K562 (cell line): ENCODE data around the gene FBXO10. TPM values are rescaled to one million over a fixed set of nuclear protein-coding genes. Genes with fewer than 3 reads are reported as not detected.
A peak's percentile ranks its signal among the peaks of the same experiment; 100 is the strongest.

Source experiments
- CBX2 ChIP-seq: fragments of 200-600 bp; sonication (generic); IDR thresholded peaks from one replicate; pipeline ENCODE4 v1.6.1; 2012; ENCODE audit warnings: mild to moderate bottlenecking, low read length, inconsistent platforms; ENCODE audit not compliant: insufficient read depth, poor library complexity, severe bottlenecking
- CCNT2 ChIP-seq: IDR thresholded peaks from 2 replicates; pipeline ENCODE4 v1.6.1; 2011; ENCODE audit warnings: borderline replicate concordance, low read depth, mild to moderate bottlenecking, moderate library complexity, mixed read lengths, low read length; ENCODE audit not compliant: insufficient read length; ENCODE audit errors: extremely low read depth
- CREBBP ChIP-seq: IDR thresholded peaks from one replicate; pipeline ENCODE4 v1.6.1; 2012; ENCODE audit warnings: low read depth, mild to moderate bottlenecking, control low read depth, inconsistent platforms, low read length
- ERF ChIP-seq: fragments of 450-650 bp; formaldehyde crosslinking; IDR thresholded peaks from 2 replicates; pipeline ENCODE4 v1.4.0; 2020; ENCODE audit warnings: mild to moderate bottlenecking, mixed read lengths
- FOXK1 ChIP-seq: sonication (generic); formaldehyde crosslinking; IDR thresholded peaks from 2 replicates; pipeline ENCODE4 v1.8.0; 2022; ENCODE audit warnings: missing genetic modification reagents, mild to moderate bottlenecking, borderline replicate concordance
- GABPB1 ChIP-seq: sonication (generic); formaldehyde crosslinking; IDR thresholded peaks from 2 replicates; pipeline ENCODE4 v1.8.0; 2022; ENCODE audit warnings: mild to moderate bottlenecking, missing genetic modification reagents
- HINFP ChIP-seq: fragments of 450-650 bp; conservative IDR thresholded peaks from 2 replicates; pipeline ENCODE4 v1.6.1; 2016; ENCODE audit warnings: missing genetic modification characterization, low read depth, mild to moderate bottlenecking, control low read depth, missing compliant biosample characterization
- MIER1 ChIP-seq: fragments of 450-650 bp; IDR thresholded peaks from 2 replicates; pipeline ENCODE4 v1.6.1; 2016; ENCODE audit warnings: antibody characterized with exemption, mild to moderate bottlenecking, low read depth
- MTF1 ChIP-seq: fragments of 250-450 bp; sonication (Bioruptor Pico); IDR thresholded peaks from 2 replicates; pipeline ENCODE4 v1.9.0; 2021; ENCODE audit warnings: moderate library complexity, mild to moderate bottlenecking, inconsistent platforms, borderline replicate concordance
- NEUROD1 ChIP-seq: fragments of 150-350 bp; IDR thresholded peaks from 2 replicates; pipeline ENCODE4 v1.6.1; 2014; ENCODE audit warnings: borderline replicate concordance, low read length, low read depth; ENCODE audit not compliant: partially characterized antibody
- PCBP1 ChIP-seq: fragments of 200-400 bp; formaldehyde crosslinking; IDR thresholded peaks from 2 replicates; pipeline ENCODE4 v1.6.1; 2018; ENCODE audit warnings: mild to moderate bottlenecking, low read depth, low read length; ENCODE audit not compliant: poor library complexity, severe bottlenecking
- PHF20 ChIP-seq: fragments of 450-650 bp; IDR thresholded peaks from 2 replicates; pipeline ENCODE4 v1.6.1; 2018; ENCODE audit not compliant: partially characterized antibody
- RREB1 ChIP-seq: fragments of 250-450 bp; sonication (Bioruptor Pico); IDR thresholded peaks from 2 replicates; pipeline ENCODE4 v1.4.0; 2020
- SRSF9 ChIP-seq: fragments of 200-400 bp; formaldehyde crosslinking; IDR thresholded peaks from 2 replicates; pipeline ENCODE4 v1.6.1; 2017; ENCODE audit warnings: low read depth, low read length, borderline replicate concordance
- ZKSCAN1 ChIP-seq: fragments of 150-350 bp; IDR thresholded peaks from 2 replicates; pipeline ENCODE4 v1.6.1; 2016; ENCODE audit warnings: low read depth, low read length
- ZNF143 ChIP-seq: sonication (generic); formaldehyde crosslinking; IDR thresholded peaks from 2 replicates; pipeline ENCODE4 v1.9.0; 2022; ENCODE audit warnings: mild to moderate bottlenecking, missing genetic modification reagents
- ZNF146 ChIP-seq: IDR thresholded peaks from one replicate; pipeline ENCODE4 v1.6.1; 2018; ENCODE audit warnings: missing compliant biosample characterization; ENCODE audit not compliant: unreplicated experiment
- ZNF77 ChIP-seq: fragments of 250-450 bp; sonication (Bioruptor Pico); IDR thresholded peaks from 2 replicates; pipeline ENCODE4 v1.5.0; 2020
- ZNF785 ChIP-seq: fragments of 250-450 bp; sonication (Bioruptor Pico); IDR thresholded peaks from 2 replicates; pipeline ENCODE4 v1.4.0; 2020; ENCODE audit warnings: mild to moderate bottlenecking
- polyA plus RNA-seq, 8 experiments: library from polyadenylated mRNA; depleted of rRNA in 4 of 8; stranded (reverse) in 5 of 8; unstranded in 3 of 8; fragments of >200 nt; fragmentation: Nextera tagmentation in 2 of 8; fragmentation: Illumina TruSeq in 1 of 8; extraction: Ambion mirVana in 2 of 8; extraction: Trizol in 1 of 8; gene quantifications; 2 replicates each; pipeline versions ENCODE4 v1.2.1 to v1.2.3, GENCODE V29; 2011 to 2014; ENCODE audit warnings: inconsistent platforms in 1 of 8, missing spikeins in 1 of 8
- total RNA-seq, 7 experiments: library from RNA; depleted of rRNA in 6 of 7; stranded (reverse); fragments of >200 nt in 6 of 7; fragmentation: Illumina TruSeq in 2 of 7; extraction: Trizol in 2 of 7; gene quantifications; 2 replicates each; pipeline versions ENCODE4 v1.2.1 to v1.2.3, GENCODE V29; 2011 to 2021; ENCODE audit warnings: low replicate concordance in 1 of 7
- TF ChIP-seq, protein P1 (sequence below): fragments of 450-650 bp; IDR thresholded peaks from 2 replicates; pipeline ENCODE4 v1.6.1; 2016; ENCODE audit warnings: missing biosample characterization, missing genetic modification characterization

FBXO10 gene
- total and polyA plus RNA-seq, 9 of the 15 experiments (the other 6 are each of a cell fraction or from before 2014, with no cell fraction given), result 0.84 to 9.9 (median 6.0) TPM

DNA sequence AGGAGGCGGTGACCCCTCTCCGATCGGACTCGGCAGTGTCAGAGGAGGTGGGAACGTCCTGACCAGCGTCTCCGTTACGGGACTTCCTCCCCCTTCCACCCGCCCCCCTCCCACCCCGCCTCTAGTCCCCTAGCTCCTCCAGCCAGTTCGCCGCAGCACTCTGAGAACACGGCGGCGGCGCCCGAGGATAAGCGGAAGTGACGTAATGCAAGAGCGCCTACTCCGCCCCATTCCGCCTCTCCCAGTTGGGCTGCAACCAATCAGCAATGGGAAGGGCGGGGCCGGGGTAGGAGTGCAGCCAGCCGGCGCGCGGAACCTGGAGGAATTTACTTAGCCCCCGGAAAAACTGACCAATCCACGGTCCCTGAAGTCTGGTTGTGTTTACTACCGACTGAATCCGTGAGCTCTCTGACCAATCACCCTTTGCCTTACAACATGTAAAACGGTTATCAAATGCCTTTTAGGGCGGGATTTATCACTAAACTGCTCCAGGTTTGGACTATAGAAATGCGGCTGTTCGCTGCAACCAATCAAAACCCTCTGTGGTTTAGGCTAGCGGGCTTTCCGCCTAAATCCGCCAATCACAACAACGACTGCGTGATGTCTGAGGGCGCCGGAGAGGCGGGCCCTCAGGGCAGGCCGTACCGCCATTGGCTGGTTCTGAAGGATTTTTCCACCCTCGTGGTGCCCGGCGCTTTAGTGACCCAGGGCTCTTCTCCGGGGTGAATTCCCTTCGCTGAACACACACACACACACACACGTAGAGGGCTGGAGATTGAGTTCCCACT is 110.7 kb downstream of the FBXO10 start, which contains the start of gene ZBTB5 (continued):
- TF ChIP-seq HINFP (tag) (no peak), FOXK1 (CRISPR knock-in tag) (no peak), SRSF9 (no peak), MIER1 (no peak), ZNF785 (CRISPR knock-in tag) (no peak), NEUROD1 (peak; percentile 76), MTF1 (CRISPR knock-in tag) (no peak), RREB1 (CRISPR knock-in tag) (no peak), GABPB1 (CRISPR knock-in tag) (peak; percentile 94), ZKSCAN1 (peak; percentile 25; the same call in 1 of the 2 replicates), ZNF143 (CRISPR knock-in tag) (no peak), CBX2 (no peak), ZNF146 (CRISPR knock-in tag) (no peak), ERF (CRISPR knock-in tag) (no peak), ZNF77 (CRISPR knock-in tag) (no peak), CREBBP (no peak), PHF20 (peak; percentile 14), PCBP1 (no peak), CCNT2 (no peak)
- TF ChIP-seq, protein P1, sequence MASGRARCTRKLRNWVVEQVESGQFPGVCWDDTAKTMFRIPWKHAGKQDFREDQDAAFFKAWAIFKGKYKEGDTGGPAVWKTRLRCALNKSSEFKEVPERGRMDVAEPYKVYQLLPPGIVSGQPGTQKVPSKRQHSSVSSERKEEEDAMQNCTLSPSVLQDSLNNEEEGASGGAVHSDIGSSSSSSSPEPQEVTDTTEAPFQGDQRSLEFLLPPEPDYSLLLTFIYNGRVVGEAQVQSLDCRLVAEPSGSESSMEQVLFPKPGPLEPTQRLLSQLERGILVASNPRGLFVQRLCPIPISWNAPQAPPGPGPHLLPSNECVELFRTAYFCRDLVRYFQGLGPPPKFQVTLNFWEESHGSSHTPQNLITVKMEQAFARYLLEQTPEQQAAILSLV, result no peak
